Measurements from ENCODE around the gene MPPED1.

The MPPED1 gene

DNA sequence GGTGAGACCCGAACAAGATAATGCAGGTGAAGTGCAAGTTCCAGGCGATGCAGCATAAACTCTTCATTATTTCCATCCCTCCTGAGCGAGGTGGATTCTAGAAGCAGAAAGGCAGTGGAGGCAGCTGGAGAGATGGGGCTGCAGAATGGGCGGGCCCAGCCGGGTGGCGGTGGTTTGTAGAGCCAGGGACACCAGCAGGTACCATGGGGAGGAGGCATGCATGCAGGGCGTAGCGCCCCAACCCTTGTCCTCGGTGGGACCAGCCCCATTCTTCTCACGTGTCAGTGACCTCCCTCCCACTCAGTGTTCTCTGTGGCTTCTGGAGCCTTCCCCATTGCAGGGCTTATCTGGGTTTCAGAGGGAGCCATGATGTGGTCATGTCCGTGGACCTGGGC is 38.0 kb downstream of the MPPED1 start:
- no peak for DNase-seq

- no peak for DNase-seq
Measured at GRCh38 chr22:43451371-43452050, 39.7 kb downstream of the MPPED1 start.

GRCh38 chr22:43455846-43456245 is 44.0 kb downstream of the MPPED1 start:
- no peak for DNase-seq

DNA sequence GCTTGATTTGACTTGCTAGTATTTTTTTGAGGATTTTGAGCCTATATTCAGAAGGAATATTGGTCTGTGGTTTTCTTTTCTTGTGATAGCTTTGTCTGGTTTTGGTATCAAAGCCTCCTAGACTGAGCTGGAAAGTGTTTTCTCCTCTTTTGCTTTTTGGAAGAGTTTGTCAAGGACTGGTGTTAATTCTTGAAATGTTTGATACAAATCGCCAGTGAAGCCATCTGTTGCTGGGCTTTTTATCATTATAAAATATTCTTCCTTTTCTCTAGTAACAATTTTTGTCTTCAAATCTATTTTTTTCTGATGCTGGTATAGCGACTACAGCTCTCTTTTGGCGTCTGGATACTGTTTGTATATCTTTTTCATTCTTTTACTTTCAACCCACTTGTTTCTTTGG is 45.2 kb downstream of the MPPED1 start:
- DNase-seq = no peak

- DNase-seq = no peak
Measured at GRCh38 chr22:43462701-43463100, 50.9 kb downstream of the MPPED1 start.

GRCh38 chr22:43464809-43465208 is 53.0 kb downstream of the MPPED1 start:
- DNase-seq = no peak

DNA sequence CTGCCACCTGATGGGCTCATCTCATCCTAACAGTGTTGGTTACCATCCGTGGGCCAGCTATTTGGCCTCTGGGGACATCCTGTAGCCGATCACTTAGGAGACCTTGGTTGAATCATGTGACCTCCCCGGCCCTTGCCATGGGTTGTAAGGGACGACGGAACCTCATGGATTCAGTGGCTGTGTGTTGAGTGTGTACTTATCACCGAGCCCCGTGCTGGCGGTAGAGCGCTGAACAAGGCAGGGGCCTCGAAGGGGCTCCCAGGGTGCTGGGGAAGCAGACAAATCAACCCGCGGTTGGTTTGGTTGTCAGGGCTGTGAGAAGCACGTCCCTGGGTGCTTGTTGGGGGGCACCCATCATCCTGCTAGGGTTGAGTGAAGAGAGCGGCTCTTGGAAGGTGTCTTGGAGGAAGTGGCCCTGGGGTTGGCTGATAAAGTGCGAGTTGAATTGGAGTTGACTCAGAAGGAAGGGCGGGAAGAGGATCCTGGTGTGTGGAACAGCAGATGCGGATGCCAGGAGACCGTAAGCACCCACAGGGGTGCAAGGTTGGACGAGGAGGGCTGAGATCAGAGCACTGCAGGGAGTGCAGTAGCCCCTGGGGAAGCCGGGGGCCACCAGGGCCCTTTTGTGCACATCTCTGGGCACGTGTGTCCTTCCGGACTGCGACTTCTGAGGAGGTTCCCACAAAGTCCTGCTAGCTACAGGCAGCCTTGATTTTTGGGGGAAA is 53.6 kb downstream of the MPPED1 start:
- DNase-seq = no peak

DNA sequence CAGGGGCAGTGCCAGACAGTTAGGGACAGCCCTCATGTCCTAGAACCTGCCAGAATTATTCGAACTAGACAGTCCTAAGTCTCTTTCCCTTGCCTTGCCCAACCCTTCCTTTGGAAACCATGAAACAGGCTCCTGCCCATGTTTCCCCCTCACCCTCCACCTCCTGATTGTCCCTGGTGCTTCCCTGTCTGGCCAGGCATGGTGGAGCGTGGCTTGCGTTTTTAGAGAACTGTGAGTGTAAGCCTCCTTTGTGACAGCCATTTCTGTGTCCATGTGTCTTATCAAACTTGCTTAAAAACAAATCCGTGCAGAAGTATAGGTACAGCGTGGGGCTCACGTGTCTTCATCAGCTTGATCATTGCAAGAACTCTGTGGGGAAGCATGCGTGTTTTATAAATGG is 54.9 kb downstream of the MPPED1 start:
- DNase-seq = no peak

- DNase-seq = no peak
Measured at GRCh38 chr22:43467216-43467940, 55.6 kb downstream of the MPPED1 start.

- no peak for DNase-seq
Measured at GRCh38 chr22:43470253-43470652, 58.4 kb downstream of the MPPED1 start.

GRCh38 chr22:43470941-43471585 is 59.2 kb downstream of the MPPED1 start:
- DNase-seq = no peak

DNA sequence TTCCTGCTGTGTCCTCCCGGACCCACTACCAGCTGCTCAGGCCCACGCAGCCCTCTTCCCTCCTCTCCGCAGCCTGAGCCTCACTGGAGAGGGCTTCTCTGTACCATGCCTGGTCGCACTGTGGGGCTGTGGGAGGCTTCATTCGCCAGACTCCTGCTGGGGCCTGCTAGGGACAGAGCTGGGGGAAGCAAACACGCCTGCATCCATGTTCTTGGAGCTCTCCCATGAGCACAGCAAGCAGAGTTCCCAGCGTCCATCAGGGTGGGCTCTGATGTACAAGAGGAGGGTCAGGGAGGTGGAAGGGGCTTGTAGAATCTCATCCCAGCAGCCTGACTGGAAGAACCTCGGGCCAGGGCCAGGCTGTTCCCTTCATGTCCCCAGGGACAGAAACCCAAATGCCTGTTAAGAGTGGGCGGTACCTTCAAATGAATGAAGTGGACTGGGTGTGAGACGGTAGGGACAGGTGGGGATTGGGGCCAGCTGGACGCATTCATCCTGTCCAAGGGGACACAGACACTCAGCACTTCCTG is 59.9 kb downstream of the MPPED1 start:
- no peak for DNase-seq

- DNase-seq = no peak
Measured at GRCh38 chr22:43473031-43473430, 61.2 kb downstream of the MPPED1 start.

DNA sequence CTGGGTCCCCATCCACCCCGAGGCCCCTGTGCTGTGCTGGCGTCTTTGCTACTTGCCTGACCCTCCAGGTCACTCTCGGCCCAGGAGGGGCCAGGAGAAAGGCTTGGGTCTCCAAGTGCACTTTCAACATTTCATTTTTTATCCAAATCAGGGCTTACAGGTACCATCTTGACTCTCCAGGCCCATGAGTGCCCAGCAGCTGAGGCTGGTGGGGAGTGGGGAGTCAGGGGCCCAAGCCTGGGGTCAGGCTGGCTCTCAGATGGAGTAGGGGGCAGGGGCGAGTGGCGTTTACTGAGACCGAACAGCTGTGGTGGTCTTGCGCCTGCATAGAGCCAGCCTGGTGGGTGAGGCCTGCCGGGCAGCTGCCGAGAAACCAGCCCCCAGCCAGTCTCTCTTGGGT is 61.6 kb downstream of the MPPED1 start:
- DNase-seq = no peak

GRCh38 chr22:43474161-43475101 is 62.6 kb downstream of the MPPED1 start:
- DNase-seq = no peak

DNA sequence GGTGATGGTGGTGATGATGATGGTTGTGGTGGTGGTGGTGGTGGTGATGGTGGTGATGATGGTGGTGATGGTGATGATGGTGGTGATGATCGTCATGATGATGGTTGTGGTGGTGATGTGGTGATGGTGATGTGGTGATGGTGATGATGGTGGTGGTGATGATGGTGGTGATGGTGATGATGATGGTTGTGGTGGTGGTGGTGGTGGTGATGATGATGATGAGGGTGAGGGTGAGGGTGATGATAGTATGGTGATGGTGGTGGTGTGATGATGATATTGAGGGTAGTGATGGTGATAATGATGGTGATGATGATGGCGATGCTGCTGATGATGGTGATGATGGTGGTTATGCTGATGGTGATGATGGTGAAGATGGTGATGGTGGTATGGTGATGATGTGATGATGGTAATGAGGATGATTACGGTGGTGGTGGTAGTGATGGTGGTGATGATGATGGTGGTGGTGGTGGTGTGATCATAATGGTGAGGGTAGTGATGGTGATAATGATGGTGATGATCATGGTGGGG is 63.8 kb downstream of the MPPED1 start:
- DNase-seq = no peak

- DNase-seq = peak; percentile 55
Measured at GRCh38 chr22:43476341-43476740, 64.5 kb downstream of the MPPED1 start.

GRCh38 chr22:43476751-43477725 is 65.2 kb downstream of the MPPED1 start:
- DNase-seq = no peak

DNA sequence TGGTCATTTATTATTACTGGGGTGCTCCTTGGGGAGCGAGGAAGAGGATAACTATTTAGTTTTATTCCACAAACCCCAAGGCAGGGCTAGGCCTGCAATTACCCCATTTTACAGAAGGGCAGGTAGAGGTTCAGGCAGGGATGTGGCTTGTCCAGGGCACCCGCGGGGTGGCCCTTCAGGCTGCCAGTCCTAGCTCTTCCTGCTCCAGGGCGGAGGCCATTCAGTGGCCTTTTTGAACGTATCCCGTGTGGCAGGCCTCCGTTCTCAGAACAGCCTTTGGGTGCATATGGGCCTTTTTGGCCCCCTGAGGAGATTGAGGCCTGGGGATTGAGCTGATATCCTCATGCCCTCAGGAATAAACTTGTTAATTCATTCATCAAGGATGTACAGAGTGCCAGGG is 66.2 kb downstream of the MPPED1 start:
- DNase-seq = no peak

DNA sequence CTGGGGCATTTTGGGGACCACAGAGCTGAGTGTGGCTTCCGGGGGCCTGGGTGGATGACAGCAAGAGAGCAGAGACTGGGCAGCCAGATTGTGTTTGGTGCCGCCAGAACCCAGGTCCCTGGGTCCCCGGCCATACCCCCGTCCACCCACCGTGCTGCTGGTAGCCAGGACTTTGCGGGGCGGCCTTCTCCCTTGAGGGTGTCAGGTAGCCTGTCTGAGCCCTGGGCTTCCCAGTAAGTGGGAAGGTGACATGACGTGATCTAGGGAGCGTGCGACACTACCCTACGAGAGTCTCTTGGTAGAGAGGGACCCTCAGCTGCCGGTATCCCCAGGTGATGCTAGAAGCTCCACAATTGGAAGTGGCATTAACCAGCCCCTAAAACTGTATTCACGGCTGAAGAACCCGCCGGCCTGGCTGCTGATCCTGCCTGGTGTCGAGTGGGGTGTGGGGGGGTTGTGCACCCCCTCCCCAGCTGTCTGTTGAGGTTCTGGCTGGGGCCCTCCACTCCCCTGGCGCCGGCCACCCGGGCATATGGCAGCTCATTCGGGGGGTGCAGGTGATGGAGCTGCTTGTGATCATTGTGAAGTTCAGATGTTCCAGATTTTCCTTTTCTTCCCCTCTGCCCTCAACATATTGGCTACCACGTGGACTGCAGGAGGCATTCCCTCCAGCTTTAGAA is 66.9 kb downstream of the MPPED1 start:
- no peak for DNase-seq

Measured in DMS53 (cell line).